HG02970 (cell line): ENCODE measurements around the gene PLOD2.

Experiments
- ATAC-seq: cut with Tn5 transposase; IDR thresholded peaks from one replicate; pipeline ENCODE4 v1.9.1; 2021; ENCODE audit warnings: mild to moderate bottlenecking, moderate library complexity, moderate number of reproducible peaks; ENCODE audit not compliant: unreplicated experiment, low FRiP score

The PLOD2 gene

DNA sequence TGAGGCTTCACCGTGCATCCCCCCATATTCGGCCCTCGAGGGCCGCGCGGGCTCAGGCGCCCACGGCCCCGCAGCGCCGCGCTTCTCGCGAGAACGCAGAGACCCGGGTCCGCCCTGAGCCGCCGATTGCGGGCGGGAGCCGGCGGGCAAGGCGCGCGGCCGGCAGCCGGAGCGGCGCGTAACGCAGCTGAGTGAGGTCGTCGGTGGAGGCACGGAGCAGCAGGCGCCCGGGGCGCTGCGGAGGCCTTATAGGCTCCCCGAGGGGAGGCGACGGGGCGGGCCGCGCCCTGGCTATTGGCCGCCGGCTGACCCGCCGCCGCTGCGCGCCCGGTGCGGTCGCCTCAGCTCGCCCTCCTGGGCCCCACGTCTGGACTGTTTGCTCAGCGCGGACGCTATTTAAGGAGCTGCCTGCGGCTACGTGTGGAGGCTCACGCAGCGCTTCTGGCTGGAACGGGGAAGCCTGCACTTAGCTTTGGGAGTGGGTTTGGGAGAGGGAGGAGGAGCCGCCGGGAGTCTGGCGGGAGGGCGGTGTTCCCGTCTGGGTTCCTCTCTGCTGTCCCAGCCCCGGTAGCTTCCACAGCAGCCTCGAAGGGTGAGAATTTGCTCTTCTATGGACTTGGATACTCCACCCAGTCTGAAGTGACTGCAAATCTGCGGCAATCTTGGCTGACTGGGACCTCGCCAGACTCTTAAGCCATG, at the start of gene PLOD2:
Gene PLOD2 (minus strand): TSS at position 221 of the 699 bp plus-strand sequence. CDS start 195 bp downstream, at position 26.
- peak; percentile 43 for ATAC-seq

- no peak for ATAC-seq
Measured at GRCh38 chr3:146209371-146209770, 48.4 kb upstream of the PLOD2 start.

DNA sequence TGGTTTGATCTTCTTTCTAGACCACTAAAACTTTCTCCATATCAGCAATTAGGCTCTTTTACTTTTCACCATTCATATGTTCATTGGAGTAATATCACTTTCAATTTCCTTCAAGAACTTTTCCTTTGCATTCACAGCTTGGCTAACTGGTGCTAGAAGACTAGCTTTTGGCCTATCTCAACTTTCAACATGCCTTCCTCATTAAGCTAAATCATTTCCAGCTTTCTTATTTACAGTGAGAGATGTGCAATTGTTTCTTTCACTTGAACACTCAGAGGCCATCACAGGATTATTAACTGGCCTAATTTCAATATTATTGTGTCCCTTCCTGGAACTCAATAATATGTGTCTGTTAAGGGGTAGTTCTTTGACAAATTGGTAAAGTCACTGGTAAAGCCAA, 42.8 kb upstream of the PLOD2 start:
- no peak for ATAC-seq

- no peak for ATAC-seq
Measured at GRCh38 chr3:146200461-146201220, 39.7 kb upstream of the PLOD2 start.

- ATAC-seq, result no peak
Measured at GRCh38 chr3:146199762-146200161, 38.8 kb upstream of the PLOD2 start.

DNA sequence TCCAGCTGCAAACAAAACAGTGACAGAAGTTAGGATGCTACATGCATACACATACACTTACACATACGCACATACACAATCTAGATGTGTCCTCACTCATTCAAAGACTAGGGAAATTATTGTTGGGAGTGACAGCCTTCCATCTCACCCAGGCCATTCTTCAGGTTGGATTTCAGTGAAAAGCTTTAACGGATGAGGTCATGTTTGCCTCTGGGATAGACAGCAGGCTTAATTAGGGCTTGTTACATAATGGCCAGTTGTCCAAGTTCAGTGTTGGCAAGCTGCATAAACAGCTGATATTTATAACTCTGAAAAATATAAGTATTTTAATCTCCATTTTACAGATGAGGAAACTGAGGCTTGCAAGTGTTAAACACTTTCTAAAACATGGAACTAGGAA, 35.8 kb upstream of the PLOD2 start:
- ATAC-seq, result no peak

- ATAC-seq, result no peak
Measured at GRCh38 chr3:146195605-146196004, 34.6 kb upstream of the PLOD2 start.

- ATAC-seq, result no peak
Measured at GRCh38 chr3:146195030-146195429, 34.0 kb upstream of the PLOD2 start.

- no peak for ATAC-seq
Measured at GRCh38 chr3:146191051-146191450, 30.1 kb upstream of the PLOD2 start.

DNA sequence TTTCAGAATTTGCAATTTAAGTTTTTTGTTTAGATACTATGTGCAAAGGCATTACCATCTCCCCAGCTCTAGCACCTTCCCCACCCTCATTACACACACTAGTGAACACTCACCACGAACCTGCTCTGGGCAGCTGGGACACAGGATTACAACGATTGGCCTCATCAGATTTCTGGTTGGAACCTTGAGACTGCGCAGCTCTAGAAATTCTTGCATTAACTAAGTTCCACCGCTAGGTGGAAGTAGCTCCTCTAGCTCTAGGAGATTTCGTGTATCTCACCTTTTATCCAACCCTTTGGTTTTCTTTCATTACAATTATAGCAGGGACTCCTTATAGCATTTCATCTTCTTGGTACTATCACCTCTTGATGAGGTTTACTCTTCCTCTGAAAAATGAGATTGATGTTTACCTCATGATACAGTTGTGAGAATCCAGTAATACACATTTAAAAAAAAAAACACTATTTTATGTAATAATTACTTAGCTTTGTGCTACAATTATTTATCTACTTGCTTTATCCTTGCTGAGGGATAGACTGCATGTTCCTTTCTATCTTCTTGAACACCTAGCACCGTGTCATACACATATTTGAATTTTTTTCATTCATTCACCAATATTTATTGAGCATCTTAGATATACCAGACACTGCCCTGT, 28.7 kb upstream of the PLOD2 start:
- peak; percentile 97 for ATAC-seq

GRCh38 chr3:146187334-146187950, 26.5 kb upstream of the PLOD2 start:
- ATAC-seq, result no peak

- no peak for ATAC-seq
Measured at GRCh38 chr3:146184241-146185015, 23.4 kb upstream of the PLOD2 start.

- no peak for ATAC-seq
Measured at GRCh38 chr3:146181216-146181615, 20.2 kb upstream of the PLOD2 start.

DNA sequence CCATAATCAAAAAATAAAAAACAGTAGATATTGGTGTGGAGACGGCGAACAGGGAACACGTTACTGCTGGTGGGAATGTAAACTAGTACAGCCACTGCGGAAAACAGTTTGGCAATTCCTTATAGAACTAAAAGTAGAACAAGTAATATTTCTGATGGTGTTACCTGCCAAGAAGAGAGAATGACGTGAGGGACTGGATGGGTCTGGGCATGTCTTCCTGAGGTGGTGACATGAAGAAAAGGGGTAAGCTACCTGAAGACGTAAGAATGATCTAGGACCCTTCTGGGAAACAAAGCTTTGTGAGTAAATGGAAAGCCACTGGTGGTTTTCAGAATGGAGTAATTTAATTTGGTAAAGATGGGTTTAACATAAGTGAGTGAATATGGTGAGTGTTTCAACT, 19.4 kb upstream of the PLOD2 start:
- no peak for ATAC-seq

DNA sequence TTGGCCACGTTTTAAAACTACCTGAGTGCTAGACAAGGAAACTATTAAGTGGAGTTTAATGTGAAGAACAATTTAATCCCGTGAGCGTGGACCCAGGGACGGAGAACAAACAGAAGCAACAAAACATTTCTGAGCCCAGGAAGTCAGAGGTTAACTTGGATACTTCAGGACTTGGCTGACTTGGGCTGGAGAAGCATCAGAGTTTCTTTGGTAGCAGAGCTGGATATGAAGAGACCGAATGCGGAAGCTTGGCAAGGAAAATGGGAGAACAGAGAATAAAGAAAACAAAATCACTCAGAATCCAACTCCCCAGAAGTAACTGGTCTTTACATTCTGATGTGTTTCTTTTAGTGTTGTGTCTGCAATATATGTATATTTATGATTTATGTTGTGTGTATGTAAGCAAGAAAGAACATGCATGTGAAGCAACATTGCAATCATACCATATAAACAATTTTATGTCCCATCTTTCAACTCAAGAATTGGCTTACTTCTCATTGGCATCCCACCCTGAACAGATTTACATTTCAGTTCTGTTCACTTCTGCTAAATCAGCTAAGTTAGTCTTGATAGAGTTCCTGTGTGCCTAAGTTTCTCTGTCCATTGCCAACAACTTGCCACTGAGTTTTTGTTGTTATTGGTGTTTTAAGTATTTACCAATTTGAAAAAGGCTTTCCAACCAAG, 17.2 kb upstream of the PLOD2 start:
- ATAC-seq, result no peak

DNA sequence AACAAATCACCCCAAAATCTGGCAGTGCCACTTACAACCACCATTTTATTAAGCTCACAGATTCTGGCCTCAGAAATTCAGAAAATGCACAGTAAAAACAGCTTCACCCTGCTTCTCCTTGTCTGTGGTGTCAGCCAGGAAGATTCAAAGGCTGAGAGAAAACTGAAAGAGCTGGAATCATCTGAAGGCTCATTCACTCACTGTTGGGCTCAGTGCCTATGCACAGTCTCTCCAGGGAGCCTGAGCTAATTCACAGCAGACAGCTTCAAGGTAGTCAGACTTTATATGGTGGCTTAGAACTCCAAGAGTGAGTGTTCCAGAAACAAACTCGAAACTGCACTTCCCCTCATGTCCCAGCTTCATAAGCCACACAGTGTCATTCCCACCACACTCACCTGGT, 16.5 kb upstream of the PLOD2 start:
- no peak for ATAC-seq

DNA sequence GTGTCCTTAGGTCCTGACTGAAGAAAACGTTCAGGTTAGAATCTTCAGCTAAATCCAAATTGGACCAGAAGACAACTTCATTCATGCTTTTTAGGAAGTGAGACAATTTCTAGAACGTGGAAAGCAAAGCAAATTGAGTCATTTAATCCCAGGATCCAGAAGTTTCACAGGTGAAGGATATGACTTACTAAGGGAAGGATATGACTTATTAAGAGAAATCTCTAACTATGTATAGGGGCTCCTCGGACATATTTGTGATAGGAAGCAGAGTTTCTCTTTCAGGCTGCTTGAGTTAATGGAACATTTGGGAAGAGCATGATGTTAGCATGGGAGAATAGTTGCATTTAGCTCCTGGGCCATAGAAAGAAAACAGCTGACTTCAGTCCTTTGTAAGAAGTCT, 16.1 kb upstream of the PLOD2 start:
- ATAC-seq, result no peak

DNA sequence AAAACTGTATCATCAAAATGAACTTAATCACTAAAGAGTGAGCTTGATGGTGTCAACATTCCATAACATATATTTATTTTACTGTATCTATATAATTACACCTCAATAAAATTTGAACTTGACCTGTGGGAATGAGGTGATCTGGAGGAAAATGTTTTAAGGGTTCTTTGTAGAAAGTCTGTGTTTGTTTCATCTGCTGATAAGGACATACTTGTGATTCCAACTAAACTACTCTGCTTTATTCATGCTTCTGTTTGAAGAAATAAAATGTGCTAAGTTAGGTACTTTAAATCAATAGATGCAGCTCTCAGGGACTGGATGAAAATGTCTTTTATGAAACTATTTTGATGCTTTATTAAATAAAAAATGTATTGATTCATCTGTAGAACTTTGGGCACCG, 11.6 kb upstream of the PLOD2 start:
- ATAC-seq, result no peak

DNA sequence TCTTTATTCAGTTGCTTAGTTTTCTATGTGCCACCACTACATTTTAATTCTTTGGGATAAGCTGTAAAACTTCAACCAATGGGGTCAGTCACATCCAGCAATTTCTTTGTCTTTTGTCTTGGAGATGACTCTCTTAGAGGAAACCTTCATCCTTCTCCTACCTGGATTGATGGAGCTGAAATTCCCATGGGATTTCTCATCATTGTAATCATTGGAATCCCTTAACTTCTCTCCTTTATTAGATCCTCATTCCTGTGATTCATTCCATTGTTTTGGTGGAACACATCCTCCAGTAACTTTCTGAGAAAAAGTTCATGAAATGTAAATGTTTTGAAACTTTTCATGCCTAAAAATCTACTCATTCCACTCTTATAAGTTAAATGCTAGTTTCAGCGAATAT, 9.6 kb upstream of the PLOD2 start:
- ATAC-seq, result no peak

DNA sequence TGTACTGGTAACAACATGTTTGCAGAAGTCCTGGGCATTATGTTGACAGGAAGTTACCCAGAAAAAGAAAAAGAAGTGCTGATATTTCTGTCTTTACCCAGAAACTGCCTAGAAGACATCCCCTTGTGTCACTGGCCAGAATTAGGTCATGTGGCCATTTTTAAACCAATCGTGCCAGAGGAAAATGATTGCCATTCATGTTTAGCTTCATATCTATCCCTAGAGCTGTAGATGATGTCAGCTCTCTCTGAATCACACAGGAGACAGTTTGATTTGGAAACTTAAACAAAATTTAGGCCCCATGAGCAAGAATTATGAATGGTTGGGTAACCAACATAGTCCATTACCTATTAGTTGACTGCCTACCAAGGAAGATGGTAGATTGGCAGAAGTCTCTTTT, 8.9 kb upstream of the PLOD2 start:
- ATAC-seq, result no peak
